Hematopoietic multipotent progenitor cell treated with erythropoietin and hydrocortisone succinate and interleukin-3 and kit ligand, for 17 days (in vitro differentiated cells): ENCODE data around the gene RARA.
"Not testable (repeated sequence)": the region's sequence is repeated elsewhere in the genome, so short reads cannot be mapped to it uniquely, and the experiment has no call there.

Experiments
- DNase-seq: peaks from one replicate; pipeline ENCODE4 v3.0.0-alpha.2; 2015; ENCODE audit warnings: low spot score

Gene RARA

DNA sequence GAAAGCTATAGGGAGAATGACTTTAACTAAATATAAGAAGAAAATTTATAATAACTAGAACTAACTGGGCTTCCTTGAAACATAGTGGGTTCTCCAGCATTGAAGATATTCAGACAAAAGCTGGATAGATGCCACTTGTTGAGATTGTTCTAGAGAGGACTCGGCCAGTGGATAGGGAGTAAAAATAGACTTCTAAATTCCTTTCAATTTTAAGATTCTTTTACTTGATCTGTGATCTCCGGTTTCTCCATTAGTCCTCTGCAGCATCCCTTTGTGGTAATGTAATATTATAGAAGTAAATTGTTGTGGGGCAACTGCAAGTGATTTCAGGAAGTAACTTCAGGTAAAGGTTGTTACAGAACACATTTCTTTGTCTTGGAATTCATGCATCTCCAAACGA, 10.3 kb upstream of the RARA start:
- DNase-seq = no peak

DNA sequence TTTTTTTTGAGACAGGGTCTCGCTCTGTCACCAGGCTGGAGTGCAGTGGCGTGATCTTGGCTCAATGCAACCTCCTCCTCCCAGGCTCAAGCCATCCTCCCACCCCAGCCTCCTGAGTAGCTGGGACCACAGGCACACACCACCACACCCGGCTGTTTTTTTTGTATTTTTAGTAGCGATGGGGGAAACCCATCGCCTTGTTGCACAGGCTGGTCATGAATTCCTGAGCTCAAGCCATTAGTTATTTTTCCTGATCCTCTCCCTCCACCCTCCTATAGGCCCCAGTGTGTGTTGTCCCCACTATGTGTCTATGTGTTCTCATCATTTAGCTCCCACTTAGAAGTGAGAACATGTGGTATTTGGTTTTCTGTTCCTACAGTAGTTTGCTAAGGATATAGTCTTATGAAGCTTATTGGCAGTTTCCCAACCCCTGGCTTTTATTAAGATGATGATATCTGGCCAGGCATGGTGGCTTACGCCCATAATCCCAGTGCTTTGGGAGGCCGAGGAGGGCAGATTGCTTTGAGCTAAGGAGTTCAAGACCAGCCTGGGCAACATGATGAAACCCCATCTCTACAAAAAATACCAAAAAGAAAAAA, 9.7 kb upstream of the RARA start:
- DNase-seq = not testable (repeated sequence)

DNA sequence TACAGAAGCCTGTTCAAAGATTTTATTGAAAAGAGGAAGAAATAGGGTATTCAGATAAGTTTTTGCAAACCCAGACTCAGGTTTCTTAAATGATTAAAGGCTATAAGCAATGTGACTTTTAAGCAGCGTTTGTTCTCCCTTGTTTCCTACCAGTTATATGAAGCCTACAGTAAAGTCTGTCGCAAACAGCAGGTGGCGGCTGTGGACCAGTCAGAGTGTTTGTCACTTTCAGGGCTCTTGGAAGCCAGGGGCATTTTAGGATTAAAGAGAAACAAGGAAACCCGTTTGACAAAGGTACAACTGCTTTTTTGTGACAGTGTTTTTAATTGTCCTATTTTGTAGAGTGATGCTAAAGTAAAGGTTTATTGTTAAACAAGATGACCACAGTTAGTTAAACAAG, 7.7 kb upstream of the RARA start:
- peak; percentile 30 for DNase-seq

- peak; percentile 75 for DNase-seq
Measured at GRCh38 chr17:40303009-40303657, 5.8 kb upstream of the RARA start.

- DNase-seq = no peak
Measured at GRCh38 chr17:40303708-40304551, 5.0 kb upstream of the RARA start.

- DNase-seq = not testable (repeated sequence)
Measured at GRCh38 chr17:40304552-40304863, 4.5 kb upstream of the RARA start.

DNA sequence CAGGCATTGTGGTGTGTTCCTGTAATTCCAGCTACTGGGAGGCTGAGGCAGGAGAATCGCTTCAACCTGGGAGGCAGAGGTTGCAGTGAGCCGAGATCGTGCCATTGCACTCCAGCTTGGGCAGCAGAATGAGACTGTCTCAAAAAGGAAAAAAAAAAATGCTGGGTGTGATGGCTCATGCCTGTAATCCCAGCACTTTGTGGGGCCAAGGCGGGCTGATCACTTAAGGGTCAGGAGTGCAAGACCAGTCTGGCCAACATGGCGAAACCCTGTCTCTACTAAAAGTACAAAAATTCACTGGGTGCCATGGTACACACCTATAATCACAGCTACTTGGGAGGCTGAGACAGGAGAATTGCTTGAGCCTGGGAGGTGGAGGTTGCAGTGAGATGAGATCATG, 4.1 kb upstream of the RARA start:
- DNase-seq = not testable (repeated sequence)

- DNase-seq = no peak
Measured at GRCh38 chr17:40306395-40306794, 2.6 kb upstream of the RARA start.

GRCh38 chr17:40307001-40307730, 1.8 kb upstream of the RARA start:
- no peak for DNase-seq

DNA sequence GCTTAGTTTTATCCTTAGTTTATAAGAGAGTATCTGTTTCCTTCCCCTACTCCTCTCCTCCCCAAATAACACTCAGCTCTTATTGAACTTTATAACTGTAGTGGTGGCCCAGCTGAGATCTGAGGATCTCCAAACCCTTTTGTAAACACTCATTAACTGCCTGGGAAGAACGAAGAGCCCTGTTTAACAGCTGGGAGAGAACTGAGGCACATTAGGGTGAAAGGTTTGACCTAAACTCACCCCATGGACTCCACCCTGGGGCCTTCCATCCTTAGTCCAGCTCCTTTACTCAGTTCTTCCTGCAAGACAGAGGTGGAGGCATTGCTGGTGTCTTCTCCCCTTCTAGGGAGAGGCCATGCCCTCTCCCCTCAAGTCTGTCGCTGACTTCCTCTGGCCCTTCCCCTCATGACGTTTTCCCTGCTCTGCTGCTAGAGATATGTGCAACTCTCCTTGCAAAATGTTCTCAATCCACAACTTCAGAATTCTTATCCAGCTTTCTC, 1.2 kb upstream of the RARA start:
- DNase-seq = no peak

GRCh38 chr17:40309949-40310510, 1.1 kb downstream of the RARA start:
- DNase-seq = no peak

DNA sequence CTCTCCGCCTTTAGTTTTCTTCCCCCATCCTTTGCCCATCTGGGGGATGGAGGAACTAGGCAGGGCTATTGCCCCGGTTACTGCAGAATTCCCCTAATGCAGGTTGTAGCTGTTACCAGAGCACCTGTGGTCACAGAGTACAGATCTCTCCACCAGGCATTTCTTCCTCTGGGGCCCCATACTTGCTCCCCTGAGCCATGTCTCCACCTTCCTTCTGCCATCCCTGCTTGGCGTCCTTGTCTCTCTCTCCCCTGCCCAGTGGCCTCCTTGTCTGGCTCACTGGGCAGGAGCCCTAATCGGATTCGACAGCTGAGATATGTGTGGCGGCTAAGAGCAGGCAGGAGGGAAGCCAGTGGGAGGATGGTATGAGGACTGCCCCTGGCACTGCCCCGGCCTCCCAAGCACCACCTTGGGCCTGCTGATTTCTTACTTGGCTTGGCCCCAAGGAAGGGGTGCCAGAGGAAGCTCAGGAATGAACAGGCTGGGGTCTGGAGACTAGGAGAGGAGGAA, 2.0 kb downstream of the RARA start:
- no peak for DNase-seq

DNA sequence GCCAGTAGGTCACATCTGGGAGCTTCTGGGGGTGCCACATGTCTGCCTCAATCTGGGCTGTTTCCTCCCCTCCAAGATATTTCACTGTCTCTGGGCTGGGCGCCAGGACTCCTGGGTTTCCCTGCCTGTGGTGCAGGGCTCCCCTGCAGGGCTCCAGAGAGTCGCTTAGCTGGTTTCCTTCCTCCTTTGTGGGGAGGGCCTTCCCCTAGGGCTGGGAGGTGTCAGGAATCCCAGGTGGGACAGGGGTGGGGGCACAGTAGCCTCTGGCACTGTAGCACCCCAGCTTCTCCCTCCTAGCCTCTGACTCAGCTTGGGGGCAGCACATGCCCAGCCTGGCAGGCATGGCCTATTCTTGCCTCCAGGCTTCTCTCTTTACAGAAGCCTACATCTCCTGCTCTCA, 2.6 kb downstream of the RARA start:
- DNase-seq = no peak

- no peak for DNase-seq
Measured at GRCh38 chr17:40312131-40312731, 3.3 kb downstream of the RARA start.

DNA sequence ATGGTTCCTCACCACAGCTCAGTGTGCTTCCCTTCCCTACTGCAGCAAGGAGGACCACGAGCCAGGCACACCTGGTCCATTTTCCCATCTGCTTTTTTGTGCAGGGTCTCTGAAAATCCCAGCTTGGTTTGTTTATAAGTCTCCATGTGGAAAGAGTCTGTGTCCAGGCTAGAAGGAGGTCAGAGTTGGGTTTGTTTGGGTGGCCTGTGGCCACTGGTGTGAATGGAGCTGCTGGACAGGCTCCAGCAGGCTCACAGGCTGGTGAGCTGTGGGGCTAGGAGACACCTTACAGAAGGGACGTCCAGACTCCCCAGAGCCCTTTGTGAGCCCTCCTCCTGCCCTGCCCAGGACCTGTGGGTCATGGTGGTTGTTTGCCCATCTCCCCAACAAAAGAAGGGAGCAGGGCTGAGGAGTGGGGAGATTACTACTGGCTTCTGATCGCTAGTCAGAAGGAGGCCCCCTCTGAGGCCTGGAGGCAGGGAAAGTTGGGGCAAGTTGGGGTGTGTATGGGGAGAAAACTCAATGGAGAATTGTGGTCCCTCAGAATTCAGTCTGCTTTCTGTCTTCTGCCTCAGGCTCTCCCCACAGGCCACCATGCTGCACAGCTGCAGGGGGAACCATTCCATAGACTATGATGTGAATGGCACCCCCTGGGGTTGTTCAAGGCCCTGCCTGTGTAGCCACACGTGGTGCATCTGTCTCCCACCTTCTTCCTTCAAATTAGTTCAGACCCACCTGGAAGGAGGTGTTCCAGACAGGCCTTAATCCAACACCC, 4.1 kb downstream of the RARA start:
- DNase-seq = no peak

- DNase-seq = no peak
Measured at GRCh38 chr17:40313668-40314583, 4.9 kb downstream of the RARA start.

- peak; percentile 95 for DNase-seq
Measured at GRCh38 chr17:40314584-40314956, 5.6 kb downstream of the RARA start.

GRCh38 chr17:40315206-40315605, 6.2 kb downstream of the RARA start:
- no peak for DNase-seq

DNA sequence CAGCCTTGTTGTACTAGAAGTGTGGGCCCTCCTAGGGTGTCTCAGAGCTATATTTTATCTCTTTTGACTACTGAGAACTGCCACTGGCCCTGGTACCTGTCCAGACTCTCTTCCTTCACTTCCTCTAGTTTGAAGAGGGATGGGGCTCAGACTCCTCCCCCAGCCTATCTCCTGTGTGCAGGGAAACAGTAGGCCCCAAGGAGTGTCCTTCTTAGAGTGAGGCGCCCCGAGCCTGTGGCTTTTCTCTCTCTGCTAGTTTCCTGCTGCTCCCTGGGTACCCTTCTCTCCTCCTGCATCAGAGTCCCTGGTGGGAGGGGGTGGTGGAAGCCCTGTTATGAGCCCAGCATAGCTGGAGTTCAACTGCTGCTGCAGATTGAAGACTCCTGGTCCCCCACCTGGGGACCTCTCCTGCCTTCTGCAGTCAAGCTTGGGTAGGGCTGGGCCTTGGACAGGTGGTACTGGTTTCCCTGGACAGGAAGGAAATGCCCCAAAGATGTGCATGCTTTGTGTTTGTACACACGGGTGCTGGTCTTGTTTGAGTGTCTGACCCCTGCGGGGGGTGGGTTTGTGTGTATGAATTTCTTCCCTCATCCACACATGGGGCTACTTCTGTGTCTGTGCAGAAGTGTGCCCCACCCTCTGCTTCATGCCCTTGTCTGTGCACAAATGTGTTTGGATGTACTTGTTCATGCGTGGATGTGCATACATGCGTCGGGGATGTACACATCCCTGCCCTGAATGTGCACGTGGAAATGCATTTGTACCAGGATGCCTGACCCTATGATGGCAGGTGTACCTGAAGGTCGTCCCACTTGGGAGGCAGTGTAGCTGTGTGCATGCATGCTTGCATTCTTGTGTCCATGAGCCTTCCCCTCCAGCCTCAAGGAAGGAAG, 6.9 kb downstream of the RARA start:
- no peak for DNase-seq
